Subcutaneous adipose tissue (tissue), 4 donors: ENCODE measurements around the gene NCLN. TPM values are rescaled to one million over a fixed set of nuclear protein-coding genes. Genes with fewer than 3 reads are reported as not detected.

ENCODE experiments used
- CTCF ChIP-seq: fragments of 450-650 bp; IDR thresholded peaks from one replicate; pipeline ENCODE4 v1.5.1; 2016; ENCODE audit warnings: low read depth, mild to moderate bottlenecking, control low read depth, antibody characterized with exemption, moderate library complexity
- total RNA-seq, 4 donors: library from RNA; depleted of rRNA; stranded (reverse); fragments of >200 nt; gene quantifications; one replicate each; pipeline ENCODE4 v1.1.0, GENCODE V29; 2016

The NCLN gene
- total RNA-seq, 4 donors from 2014 or later: 20.0 to 34.9 (median 24.5) TPM

- TF ChIP-seq CTCF: no peak
These were observed 63.1 kb downstream of the NCLN start for GRCh38 chr19:3248728-3249326.

- TF ChIP-seq CTCF: no peak
These were observed 63.7 kb downstream of the NCLN start for GRCh38 chr19:3249408-3249807.

- no peak for TF ChIP-seq CTCF
These were observed 64.9 kb downstream of the NCLN start for GRCh38 chr19:3250675-3251074.

GRCh38 chr19:3251229-3251628, 65.5 kb downstream of the NCLN start:
- no peak for TF ChIP-seq CTCF

GRCh38 chr19:3252650-3253049, 66.9 kb downstream of the NCLN start:
- no peak for TF ChIP-seq CTCF

- no peak for TF ChIP-seq CTCF
These were observed 67.5 kb downstream of the NCLN start for GRCh38 chr19:3253270-3253669.

GRCh38 chr19:3254520-3254919, 68.8 kb downstream of the NCLN start:
- no peak for TF ChIP-seq CTCF
